ENCODE data around the gene INSR.

DNA sequence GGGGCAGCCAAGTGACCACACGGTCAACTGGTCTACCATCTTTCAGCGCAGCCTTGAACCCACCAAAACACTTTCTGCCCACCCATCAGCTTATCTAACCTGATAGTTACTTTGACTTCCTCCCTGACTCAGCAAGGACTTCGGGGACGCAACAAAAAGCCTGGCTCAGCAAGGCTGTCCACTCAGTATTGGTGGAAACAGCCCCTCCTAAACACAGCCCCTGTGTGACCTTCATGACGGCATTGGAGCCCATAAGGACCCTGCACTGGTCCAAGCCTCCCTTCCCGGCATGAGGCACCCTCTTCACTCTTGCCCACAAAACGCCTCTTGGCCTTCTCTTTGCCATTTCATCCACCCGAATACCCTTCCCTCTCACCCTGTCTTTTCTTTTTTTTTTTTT, 39.1 kb downstream of the INSR start:
- TF ChIP-seq, protein P1, sequence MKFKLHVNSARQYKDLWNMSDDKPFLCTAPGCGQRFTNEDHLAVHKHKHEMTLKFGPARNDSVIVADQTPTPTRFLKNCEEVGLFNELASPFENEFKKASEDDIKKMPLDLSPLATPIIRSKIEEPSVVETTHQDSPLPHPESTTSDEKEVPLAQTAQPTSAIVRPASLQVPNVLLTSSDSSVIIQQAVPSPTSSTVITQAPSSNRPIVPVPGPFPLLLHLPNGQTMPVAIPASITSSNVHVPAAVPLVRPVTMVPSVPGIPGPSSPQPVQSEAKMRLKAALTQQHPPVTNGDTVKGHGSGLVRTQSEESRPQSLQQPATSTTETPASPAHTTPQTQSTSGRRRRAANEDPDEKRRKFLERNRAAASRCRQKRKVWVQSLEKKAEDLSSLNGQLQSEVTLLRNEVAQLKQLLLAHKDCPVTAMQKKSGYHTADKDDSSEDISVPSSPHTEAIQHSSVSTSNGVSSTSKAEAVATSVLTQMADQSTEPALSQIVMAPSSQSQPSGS (IDR thresholded peaks at IDR 0.05; ENCODE audit: low read length): no peak
- TF ChIP-seq TAF1 (IDR thresholded peaks at IDR 0.05; ENCODE audit: low read depth, low read length) (no peak), HDAC6 (IDR thresholded peaks at IDR 0.05; ENCODE audit: low read depth, low read length) (no peak), RXRA (IDR thresholded peaks at IDR 0.05; ENCODE audit: insufficient read depth, low read depth, low read length) (no peak), ZNF274 (IDR thresholded peaks at IDR 0.05; ENCODE audit: borderline replicate concordance, extremely low read depth, low read length) (no peak), EZH2 (IDR thresholded peaks at IDR 0.05; ENCODE audit: low read depth, low read length, severe bottlenecking) (no peak), POLR2A (IDR thresholded peaks at IDR 0.05; ENCODE audit: control extremely low read depth in 1 of 2, low read depth in 2 of 2, low read length in 2 of 2) (no peak), SP2 (IDR thresholded peaks at IDR 0.05; ENCODE audit: low read length) (no peak), SRF (IDR thresholded peaks at IDR 0.05; ENCODE audit: low read depth, low read length) (no peak), BRCA1 (IDR thresholded peaks at IDR 0.05; ENCODE audit: low read depth, low read length) (no peak)
- TF ChIP-seq, protein P2, sequence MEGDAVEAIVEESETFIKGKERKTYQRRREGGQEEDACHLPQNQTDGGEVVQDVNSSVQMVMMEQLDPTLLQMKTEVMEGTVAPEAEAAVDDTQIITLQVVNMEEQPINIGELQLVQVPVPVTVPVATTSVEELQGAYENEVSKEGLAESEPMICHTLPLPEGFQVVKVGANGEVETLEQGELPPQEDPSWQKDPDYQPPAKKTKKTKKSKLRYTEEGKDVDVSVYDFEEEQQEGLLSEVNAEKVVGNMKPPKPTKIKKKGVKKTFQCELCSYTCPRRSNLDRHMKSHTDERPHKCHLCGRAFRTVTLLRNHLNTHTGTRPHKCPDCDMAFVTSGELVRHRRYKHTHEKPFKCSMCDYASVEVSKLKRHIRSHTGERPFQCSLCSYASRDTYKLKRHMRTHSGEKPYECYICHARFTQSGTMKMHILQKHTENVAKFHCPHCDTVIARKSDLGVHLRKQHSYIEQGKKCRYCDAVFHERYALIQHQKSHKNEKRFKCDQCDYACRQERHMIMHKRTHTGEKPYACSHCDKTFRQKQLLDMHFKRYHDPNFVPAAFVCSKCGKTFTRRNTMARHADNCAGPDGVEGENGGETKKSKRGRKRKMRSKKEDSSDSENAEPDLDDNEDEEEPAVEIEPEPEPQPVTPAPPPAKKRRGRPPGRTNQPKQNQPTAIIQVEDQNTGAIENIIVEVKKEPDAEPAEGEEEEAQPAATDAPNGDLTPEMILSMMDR (IDR thresholded peaks at IDR 0.05; ENCODE audit: control extremely low read depth in 1 of 3, insufficient read depth in 1 of 3, low read depth in 1 of 3, low read length in 3 of 3): no peak

Data from H1 (cell line).